ENCODE measurements around the gene FXYD3. TPM values are rescaled to one million over a fixed set of nuclear protein-coding genes. Genes with fewer than 3 reads are reported as not detected.

Gene FXYD3
- total and polyA plus RNA-seq, 2 donors = 62.3 to 170 TPM

GRCh38 chr19:35118268-35119020 lies 2.8 kb downstream of the FXYD3 start:
- Histone ChIP-seq H3K4me1 (ENCODE audit: insufficient read depth) (no peaks in the 10 kb centered on the region), H3K4me3 (ENCODE audit: low read depth, low read length) (peak overlapping the region; percentile 6), H3K36me3 (ENCODE audit: insufficient read depth) (no peaks in the 10 kb centered on the region), H3K27ac (ENCODE audit: low read depth) (peak overlapping the region; percentile 72)
- no peak for DNase-seq (ENCODE audit: extremely low spot score)
- WGBS = 79% methylated on average over 13 of the region's 13 CpGs

GRCh38 chr19:35119091-35119490 lies 3.5 kb downstream of the FXYD3 start:
- H3K36me3 ChIP-seq (ENCODE audit: insufficient read depth) = no peaks in the 10 kb centered on the region
- no peak for DNase-seq (ENCODE audit: extremely low spot score)
- H3K4me1 ChIP-seq (ENCODE audit: insufficient read depth) = no peaks in the 10 kb centered on the region
- WGBS = 68% methylated on average over 14 of the region's 14 CpGs
- no peak overlapping the region for H3K4me3 ChIP-seq (ENCODE audit: low read depth, low read length)
- peak overlapping the region; percentile 68 for H3K27ac ChIP-seq (ENCODE audit: low read depth)

GRCh38 chr19:35119578-35120155 lies 4.0 kb downstream of the FXYD3 start:
- Histone ChIP-seq H3K4me1 (ENCODE audit: insufficient read depth) (no peaks in the 10 kb centered on the region), H3K4me3 (ENCODE audit: low read depth, low read length) (no peak overlapping the region), H3K27ac (ENCODE audit: low read depth) (no peak overlapping the region), H3K36me3 (ENCODE audit: insufficient read depth) (no peaks in the 10 kb centered on the region)
- no peak for DNase-seq (ENCODE audit: extremely low spot score)
- 80% methylated on average over 9 of the region's 9 CpGs for WGBS

- Histone ChIP-seq H3K36me3 (ENCODE audit: insufficient read depth) (no peaks in the 10 kb centered on the region), H3K4me3 (ENCODE audit: low read depth, low read length) (no peak overlapping the region), H3K27ac (ENCODE audit: low read depth) (peak overlapping the region; percentile 62), H3K4me1 (ENCODE audit: insufficient read depth) (no peaks in the 10 kb centered on the region)
- DNase-seq (ENCODE audit: extremely low spot score) = no peak
- 40% methylated on average over 7 of the region's 7 CpGs for WGBS
Observed at GRCh38 chr19:35120492-35120891, 4.9 kb downstream of the FXYD3 start.

- Histone ChIP-seq H3K36me3 (ENCODE audit: insufficient read depth) (no peaks in the 10 kb centered on the region), H3K4me3 (ENCODE audit: low read depth, low read length) (no peak overlapping the region), H3K4me1 (ENCODE audit: insufficient read depth) (no peaks in the 10 kb centered on the region), H3K27ac (ENCODE audit: low read depth) (peak overlapping the region; percentile 62)
- 68% methylated on average over 7 of the region's 7 CpGs for WGBS
- no peak for DNase-seq (ENCODE audit: extremely low spot score)
Observed at GRCh38 chr19:35120898-35121297, 5.3 kb downstream of the FXYD3 start.

GRCh38 chr19:35122687-35123551 lies 7.3 kb downstream of the FXYD3 start:
- H3K4me3 ChIP-seq (ENCODE audit: low read depth, low read length) = no peak overlapping the region
- no peaks in the 10 kb centered on the region for H3K4me1 ChIP-seq (ENCODE audit: insufficient read depth)
- DNase-seq (ENCODE audit: extremely low spot score) = no peak

GRCh38 chr19:35123573-35123972 lies 8.0 kb downstream of the FXYD3 start:
- WGBS = 70% methylated on average over 5 of the region's 5 CpGs
- no peak overlapping the region for H3K27ac ChIP-seq (ENCODE audit: low read depth)
- no peak for DNase-seq (ENCODE audit: extremely low spot score)
- no peak overlapping the region for H3K4me3 ChIP-seq (ENCODE audit: low read depth, low read length)
- H3K36me3 ChIP-seq (ENCODE audit: insufficient read depth) = no peaks in the 10 kb centered on the region
- H3K4me1 ChIP-seq (ENCODE audit: insufficient read depth) = no peaks in the 10 kb centered on the region

More at GRCh38 chr19:35122687-35123551, 7.3 kb downstream of the FXYD3 start:
- no peaks in the 10 kb centered on the region for H3K36me3 ChIP-seq (ENCODE audit: insufficient read depth)
- H3K27ac ChIP-seq (ENCODE audit: low read depth) = no peak overlapping the region
- WGBS = 75% methylated on average over 19 of the region's 19 CpGs

- H3K4me3 ChIP-seq (ENCODE audit: low read depth, low read length) = peak overlapping the region; percentile 29
- H3K4me1 ChIP-seq (ENCODE audit: insufficient read depth) = no peaks in the 10 kb centered on the region
- peak; percentile 88 for DNase-seq (ENCODE audit: extremely low spot score)
- peak overlapping the region; percentile 72 for H3K27ac ChIP-seq (ENCODE audit: low read depth)
- WGBS = 6% methylated on average over 42 of the region's 42 CpGs
- H3K36me3 ChIP-seq (ENCODE audit: insufficient read depth) = no peaks in the 10 kb centered on the region
Observed at GRCh38 chr19:35124098-35125060, 8.8 kb downstream of the FXYD3 start.

- Histone ChIP-seq H3K27ac (ENCODE audit: low read depth) (no peak overlapping the region), H3K4me1 (ENCODE audit: insufficient read depth) (no peaks in the 10 kb centered on the region), H3K4me3 (ENCODE audit: low read depth, low read length) (no peak overlapping the region), H3K36me3 (ENCODE audit: insufficient read depth) (no peaks in the 10 kb centered on the region)
- WGBS = 84% methylated on average over 19 of the region's 19 CpGs
- no peak for DNase-seq (ENCODE audit: extremely low spot score)
Observed at GRCh38 chr19:35125270-35125717, 9.7 kb downstream of the FXYD3 start.

- no peaks in the 10 kb centered on the region for H3K36me3 ChIP-seq (ENCODE audit: insufficient read depth)
- no peak for DNase-seq (ENCODE audit: extremely low spot score)
- no peak overlapping the region for H3K4me3 ChIP-seq (ENCODE audit: low read depth, low read length)
- 80% methylated on average over 35 of the region's 35 CpGs for WGBS
- peak overlapping the region; percentile 11 for H3K27ac ChIP-seq (ENCODE audit: low read depth)
- no peaks in the 10 kb centered on the region for H3K4me1 ChIP-seq (ENCODE audit: insufficient read depth)
Observed at GRCh38 chr19:35125749-35126623, 10.4 kb downstream of the FXYD3 start.

- Histone ChIP-seq H3K4me1 (ENCODE audit: insufficient read depth) (no peaks in the 10 kb centered on the region), H3K4me3 (ENCODE audit: low read depth, low read length) (no peak overlapping the region), H3K36me3 (ENCODE audit: insufficient read depth) (no peaks in the 10 kb centered on the region), H3K27ac (ENCODE audit: low read depth) (peak overlapping the region; percentile 11)
- 44% methylated on average over 20 of the region's 20 CpGs for WGBS
- no peak for DNase-seq (ENCODE audit: extremely low spot score)
Observed at GRCh38 chr19:35126624-35126959, 11.0 kb downstream of the FXYD3 start.

GRCh38 chr19:35127871-35128270 lies 12.2 kb downstream of the FXYD3 start:
- no peaks in the 10 kb centered on the region for H3K36me3 ChIP-seq (ENCODE audit: insufficient read depth)
- no peak for DNase-seq (ENCODE audit: extremely low spot score)
- H3K4me1 ChIP-seq (ENCODE audit: insufficient read depth) = no peaks in the 10 kb centered on the region
- H3K4me3 ChIP-seq (ENCODE audit: low read depth, low read length) = no peak overlapping the region
- WGBS = 76% methylated on average over 7 of the region's 7 CpGs
- H3K27ac ChIP-seq (ENCODE audit: low read depth) = no peak overlapping the region
